Neural cell (in vitro differentiated cells): Measurements from ENCODE around the gene EPHA6. TPM values are rescaled to one million over a fixed set of nuclear protein-coding genes. Genes with fewer than 3 reads are reported as not detected.

Experiments
- H2AFZ ChIP-seq: fragments of 200-600, 300-800 bp; sonication (generic), shearing (Covaris generic); 2 replicates; pipeline ENCODE4 v1.6.0; 2014; ENCODE audit warnings: low read depth, mild to moderate bottlenecking, antibody characterized with exemption, low read length, moderate library complexity
- H3F3A ChIP-seq: fragments of 200-600 bp; shearing (Covaris generic); 2 replicates; pipeline ENCODE4 v1.6.1; 2016; ENCODE audit warnings: mild to moderate bottlenecking, moderate library complexity, mixed read lengths, antibody characterized with exemption, low read length; ENCODE audit not compliant: insufficient read depth, poor library complexity, severe bottlenecking
- H3K27ac ChIP-seq: fragments of 200-600, 300-800 bp; sonication (generic), shearing (Covaris generic); 2 replicates; pipeline ENCODE4 v1.5.1; 2014; ENCODE audit warnings: mild to moderate bottlenecking, low read length, moderate library complexity
- H3K27me3 ChIP-seq: fragments of 300-800, 200-600 bp; sonication (generic), shearing (Covaris generic); 2 replicates; pipeline ENCODE4 v1.6.0; 2014; ENCODE audit warnings: mild to moderate bottlenecking, low read depth, low read length, moderate library complexity; ENCODE audit not compliant: insufficient read depth
- H3K36me3 ChIP-seq: fragments of 300-800, 200-600 bp; sonication (generic), shearing (Covaris generic); 2 replicates; pipeline ENCODE4 v1.5.1; 2014; ENCODE audit warnings: mild to moderate bottlenecking, antibody characterized with exemption, low read length, moderate library complexity; ENCODE audit not compliant: insufficient read depth
- H3K4me2 ChIP-seq: fragments of 300-800, 200-600 bp; sonication (generic), shearing (Covaris generic); 2 replicates; pipeline ENCODE4 v1.6.0; 2014; ENCODE audit warnings: mild to moderate bottlenecking, low read length
- H3K4me3 ChIP-seq: fragments of 300-800, 200-600 bp; sonication (generic), shearing (Covaris generic); 2 replicates; pipeline ENCODE4 v1.5.1; 2014; ENCODE audit warnings: mild to moderate bottlenecking, low read length, moderate library complexity
- H3K79me2 ChIP-seq: fragments of 200-600 bp; shearing (Covaris generic); replicated peaks from 2 replicates; pipeline ENCODE4 v1.6.0; 2014; ENCODE audit warnings: mild to moderate bottlenecking, low read length, moderate library complexity; ENCODE audit not compliant: insufficient read depth
- H3K9ac ChIP-seq: fragments of 300-800, 200-600 bp; sonication (generic), shearing (Covaris generic); 2 replicates; pipeline ENCODE4 v1.6.1; 2016; ENCODE audit warnings: mild to moderate bottlenecking, low read length, mixed read lengths
- H3K9me2 ChIP-seq: fragments of 200-600 bp; shearing (Covaris generic); 2 replicates; pipeline ENCODE4 v1.6.1; 2016; ENCODE audit warnings: mild to moderate bottlenecking, low read length, mixed read lengths; ENCODE audit not compliant: insufficient read depth
- H3K9me3 ChIP-seq: fragments of 200-600, 300-800 bp; sonication (generic), shearing (Covaris generic); 2 replicates; pipeline ENCODE4 v1.6.1; 2016; ENCODE audit warnings: mild to moderate bottlenecking, mixed run types, low read length, moderate library complexity, mixed read lengths
- H4K20me1 ChIP-seq: fragments of 200-600 bp; shearing (Covaris generic); 2 replicates; pipeline ENCODE4 v1.6.1; 2016; ENCODE audit warnings: mild to moderate bottlenecking, mixed run types; ENCODE audit not compliant: insufficient read depth
- CTCF ChIP-seq: fragments of 450-650 bp; IDR thresholded peaks from 2 replicates; pipeline ENCODE4 v1.5.1; 2014; ENCODE audit warnings: antibody characterized with exemption, mild to moderate bottlenecking, moderate library complexity; ENCODE audit not compliant: poor library complexity, severe bottlenecking
- EP300 ChIP-seq: fragments of 450-650 bp; conservative IDR thresholded peaks from 2 replicates; pipeline ENCODE4 v1.6.1; 2014; ENCODE audit warnings: antibody characterized with exemption, mild to moderate bottlenecking, moderate library complexity; ENCODE audit not compliant: poor library complexity, severe bottlenecking
- EZH2 ChIP-seq: fragments of 200-600, 300-800 bp; shearing (Covaris generic), sonication (generic); IDR thresholded peaks from 2 replicates; pipeline ENCODE4 v1.6.1; 2014; ENCODE audit warnings: antibody characterized with exemption, low read length, borderline replicate concordance, mild to moderate bottlenecking; ENCODE audit not compliant: insufficient read depth, poor library complexity, severe bottlenecking
- MXI1 ChIP-seq: fragments of 450-650 bp; conservative IDR thresholded peaks from 2 replicates; pipeline ENCODE4 v1.6.1; 2014; ENCODE audit warnings: antibody characterized with exemption, mild to moderate bottlenecking; ENCODE audit not compliant: poor library complexity, severe bottlenecking
- POLR2AphosphoS5 ChIP-seq: IDR thresholded peaks from 2 replicates; pipeline ENCODE4 v1.6.1; 2012
- RAD21 ChIP-seq: fragments of 450-650 bp; conservative IDR thresholded peaks from 2 replicates; pipeline ENCODE4 v1.6.1; 2014; ENCODE audit warnings: antibody characterized with exemption, mild to moderate bottlenecking, moderate library complexity
- REST ChIP-seq: IDR thresholded peaks from 2 replicates; pipeline ENCODE4 v1.6.1; 2012; ENCODE audit warnings: borderline replicate concordance
- SMC3 ChIP-seq: fragments of 450-650 bp; conservative IDR thresholded peaks from 2 replicates; pipeline ENCODE4 v1.6.1; 2014; ENCODE audit warnings: antibody characterized with exemption, mild to moderate bottlenecking, moderate library complexity; ENCODE audit not compliant: poor library complexity
- TAF1 ChIP-seq: IDR thresholded peaks from 2 replicates; pipeline ENCODE4 v1.6.1; 2012; ENCODE audit warnings: low read depth
- polyA plus RNA-seq: library from polyadenylated mRNA; depleted of rRNA; stranded (reverse); fragments of >200 nt; gene quantifications from 2 replicates; pipeline ENCODE4 v1.2.3, GENCODE V29; 2014

EPHA6 gene
- polyA plus RNA-seq, 1 donor from 2014 or later: 0.56 TPM

- no peaks in the 10 kb centered on the region for H3K9me3 ChIP-seq
- no peaks in the 10 kb centered on the region for H3K9me2 ChIP-seq
- H2AFZ ChIP-seq: no peak overlapping the region
- no peaks in the 10 kb centered on the region for H3K79me2 ChIP-seq
- no peak overlapping the region for H3K27ac ChIP-seq
- no peaks in the 10 kb centered on the region for H3K27me3 ChIP-seq
- H3K9ac ChIP-seq: no peak overlapping the region
- H3K36me3 ChIP-seq: no peaks in the 10 kb centered on the region
- no peak overlapping the region for H3K4me2 ChIP-seq
- H3K4me3 ChIP-seq: no peak overlapping the region
- H4K20me1 ChIP-seq: no peaks in the 10 kb centered on the region
- H3F3A ChIP-seq: no peaks in the 10 kb centered on the region
- TF ChIP-seq TAF1 (no peak), MXI1 (no peak), REST (no peak), RAD21 (no peak), CTCF (no peak), EZH2 (no peak), SMC3 (no peak), EP300 (no peak), POLR2AphosphoS5 (no peak)
Measured at GRCh38 chr3:97391167-97391566, 576.8 kb downstream of the EPHA6 start.

DNA sequence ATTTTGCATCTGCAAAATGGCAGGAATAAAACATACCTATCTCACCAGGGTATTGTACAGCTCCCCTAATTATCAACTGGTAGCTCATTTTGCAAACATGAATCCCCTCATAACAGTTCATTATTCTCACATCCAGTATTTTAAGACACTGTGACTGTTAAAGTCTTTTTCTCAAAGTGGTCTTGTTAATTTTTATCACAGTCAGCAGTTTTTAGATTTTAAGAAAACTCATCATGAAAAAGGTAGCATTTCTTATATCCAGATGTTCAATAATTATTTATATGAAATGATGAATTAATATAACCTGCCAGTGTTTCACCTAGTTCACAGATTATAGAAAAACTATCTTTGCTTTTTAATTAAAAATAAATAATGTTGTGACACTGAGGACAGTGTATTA is 595.2 kb downstream of the EPHA6 start:
- Histone ChIP-seq H3F3A (no peaks in the 10 kb centered on the region), H3K27me3 (no peaks in the 10 kb centered on the region)

More for the DNA sequence above, 595.2 kb downstream of the EPHA6 start:
- H3K36me3 ChIP-seq: no peaks in the 10 kb centered on the region
- no peak overlapping the region for H3K4me3 ChIP-seq
- no peak overlapping the region for H3K27ac ChIP-seq
- no peaks in the 10 kb centered on the region for H3K9me3 ChIP-seq
- H3K79me2 ChIP-seq: no peaks in the 10 kb centered on the region
- H4K20me1 ChIP-seq: no peaks in the 10 kb centered on the region
- TF ChIP-seq RAD21 (no peak), MXI1 (no peak), EZH2 (no peak), TAF1 (no peak), EP300 (no peak), CTCF (no peak)
- H3K9me2 ChIP-seq: no peaks in the 10 kb centered on the region
- H3K9ac ChIP-seq: no peak overlapping the region
- H3K4me2 ChIP-seq: no peak overlapping the region
- no peak overlapping the region for H2AFZ ChIP-seq
